SKM-1 treated with dmso at 0.1 percent for 144 hours (cell line): ENCODE data around the gene EFCAB10.

Experiments used
- DNase-seq: peaks from one replicate; lab custom pipeline; 2025; ENCODE audit not compliant: unreplicated experiment; lab: John Stamatoyannopoulos, UW

The EFCAB10 gene

GRCh38 chr7:105581066-105581811 lies at the start of gene EFCAB10:
TSS of gene EFCAB10 (minus strand) at chr7:105581493. CDS start at chr7:105581463, 30 bp downstream.
- no peak for DNase-seq

- DNase-seq = no peak
These were observed 44.7 kb upstream of the EFCAB10 start for GRCh38 chr7:105625986-105626385.

- DNase-seq = no peak
These were observed 42.6 kb upstream of the EFCAB10 start for GRCh38 chr7:105623906-105624305.

- DNase-seq = no peak
These were observed 42.1 kb upstream of the EFCAB10 start for GRCh38 chr7:105623378-105623777.

GRCh38 chr7:105622106-105622731 lies 40.9 kb upstream of the EFCAB10 start:
- DNase-seq = no peak

- no peak for DNase-seq
These were observed 40.3 kb upstream of the EFCAB10 start for GRCh38 chr7:105621617-105622016.

GRCh38 chr7:105621176-105621575 lies 39.9 kb upstream of the EFCAB10 start:
- no peak for DNase-seq

GRCh38 chr7:105619590-105619989 lies 38.3 kb upstream of the EFCAB10 start:
- no peak for DNase-seq

- DNase-seq = no peak
These were observed 36.7 kb upstream of the EFCAB10 start for GRCh38 chr7:105618016-105618296.

GRCh38 chr7:105617280-105618015 lies 36.2 kb upstream of the EFCAB10 start:
- no peak for DNase-seq

- DNase-seq = no peak
These were observed 33.1 kb upstream of the EFCAB10 start for GRCh38 chr7:105614341-105614840.

GRCh38 chr7:105613611-105614330 lies 32.5 kb upstream of the EFCAB10 start:
- DNase-seq = no peak

GRCh38 chr7:105612806-105613205 lies 31.5 kb upstream of the EFCAB10 start:
- DNase-seq = no peak

- no peak for DNase-seq
These were observed 30.8 kb upstream of the EFCAB10 start for GRCh38 chr7:105611856-105612775.

- DNase-seq = no peak
These were observed 29.1 kb upstream of the EFCAB10 start for GRCh38 chr7:105610165-105610930.

- DNase-seq = no peak
These were observed 21.3 kb upstream of the EFCAB10 start for GRCh38 chr7:105602325-105603305.

GRCh38 chr7:105600720-105601550 lies 19.6 kb upstream of the EFCAB10 start:
- DNase-seq = no peak
